Measurements from ENCODE around the gene SAMM50.

DNA sequence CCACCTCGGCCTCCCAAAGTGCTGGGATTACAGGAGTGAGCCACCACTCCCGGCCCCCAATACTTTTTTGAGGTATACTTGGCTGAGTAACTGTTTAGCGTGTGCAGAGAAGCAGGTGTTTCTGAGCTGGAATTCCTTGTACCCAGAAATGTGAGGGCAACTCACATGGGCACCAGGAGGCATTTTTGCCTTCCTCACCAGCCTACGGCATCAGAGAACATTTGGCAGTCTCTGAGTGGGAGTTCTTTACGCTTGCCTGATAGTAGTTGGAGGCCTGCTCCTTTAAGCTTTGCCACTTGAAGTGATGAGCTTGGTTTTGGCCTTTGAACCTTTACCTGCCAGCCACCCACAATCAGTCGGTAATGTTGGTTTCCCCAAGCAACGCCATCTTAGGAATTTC, 78.0 kb downstream of the SAMM50 start:
- TF ChIP-seq, protein P1, sequence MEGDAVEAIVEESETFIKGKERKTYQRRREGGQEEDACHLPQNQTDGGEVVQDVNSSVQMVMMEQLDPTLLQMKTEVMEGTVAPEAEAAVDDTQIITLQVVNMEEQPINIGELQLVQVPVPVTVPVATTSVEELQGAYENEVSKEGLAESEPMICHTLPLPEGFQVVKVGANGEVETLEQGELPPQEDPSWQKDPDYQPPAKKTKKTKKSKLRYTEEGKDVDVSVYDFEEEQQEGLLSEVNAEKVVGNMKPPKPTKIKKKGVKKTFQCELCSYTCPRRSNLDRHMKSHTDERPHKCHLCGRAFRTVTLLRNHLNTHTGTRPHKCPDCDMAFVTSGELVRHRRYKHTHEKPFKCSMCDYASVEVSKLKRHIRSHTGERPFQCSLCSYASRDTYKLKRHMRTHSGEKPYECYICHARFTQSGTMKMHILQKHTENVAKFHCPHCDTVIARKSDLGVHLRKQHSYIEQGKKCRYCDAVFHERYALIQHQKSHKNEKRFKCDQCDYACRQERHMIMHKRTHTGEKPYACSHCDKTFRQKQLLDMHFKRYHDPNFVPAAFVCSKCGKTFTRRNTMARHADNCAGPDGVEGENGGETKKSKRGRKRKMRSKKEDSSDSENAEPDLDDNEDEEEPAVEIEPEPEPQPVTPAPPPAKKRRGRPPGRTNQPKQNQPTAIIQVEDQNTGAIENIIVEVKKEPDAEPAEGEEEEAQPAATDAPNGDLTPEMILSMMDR (IDR thresholded peaks at IDR 0.05), result no peak
- TF ChIP-seq POLR2A (IDR thresholded peaks at IDR 0.05), result no peak
- TF ChIP-seq EP300 (IDR thresholded peaks at IDR 0.05), result no peak
